ENCODE measurements around the gene RGPD5.
"Not testable (repeated sequence)": the region's sequence is repeated elsewhere in the genome, so short reads cannot be mapped to it uniquely, and the experiment has no call there.

DNA sequence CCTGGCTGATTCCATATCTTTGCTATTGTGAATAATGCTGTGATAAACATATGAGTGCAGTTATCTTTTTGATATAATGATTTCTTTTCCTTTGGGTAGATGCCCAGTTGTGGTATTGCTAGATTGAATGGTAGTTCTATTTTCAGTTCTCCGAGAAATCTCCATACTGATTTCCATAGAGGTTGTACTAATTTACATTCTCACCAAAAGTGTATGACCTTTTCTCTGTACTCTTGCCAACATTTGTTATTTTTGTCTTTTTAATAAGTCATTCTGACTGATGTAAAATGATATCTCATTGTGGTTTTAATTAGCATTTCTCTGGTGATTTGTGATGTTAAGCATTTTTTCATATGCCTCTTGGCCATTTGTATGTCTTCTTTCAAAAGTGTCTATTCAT, 88.0 kb downstream of the RGPD5 start:
- TF ChIP-seq, protein P1, sequence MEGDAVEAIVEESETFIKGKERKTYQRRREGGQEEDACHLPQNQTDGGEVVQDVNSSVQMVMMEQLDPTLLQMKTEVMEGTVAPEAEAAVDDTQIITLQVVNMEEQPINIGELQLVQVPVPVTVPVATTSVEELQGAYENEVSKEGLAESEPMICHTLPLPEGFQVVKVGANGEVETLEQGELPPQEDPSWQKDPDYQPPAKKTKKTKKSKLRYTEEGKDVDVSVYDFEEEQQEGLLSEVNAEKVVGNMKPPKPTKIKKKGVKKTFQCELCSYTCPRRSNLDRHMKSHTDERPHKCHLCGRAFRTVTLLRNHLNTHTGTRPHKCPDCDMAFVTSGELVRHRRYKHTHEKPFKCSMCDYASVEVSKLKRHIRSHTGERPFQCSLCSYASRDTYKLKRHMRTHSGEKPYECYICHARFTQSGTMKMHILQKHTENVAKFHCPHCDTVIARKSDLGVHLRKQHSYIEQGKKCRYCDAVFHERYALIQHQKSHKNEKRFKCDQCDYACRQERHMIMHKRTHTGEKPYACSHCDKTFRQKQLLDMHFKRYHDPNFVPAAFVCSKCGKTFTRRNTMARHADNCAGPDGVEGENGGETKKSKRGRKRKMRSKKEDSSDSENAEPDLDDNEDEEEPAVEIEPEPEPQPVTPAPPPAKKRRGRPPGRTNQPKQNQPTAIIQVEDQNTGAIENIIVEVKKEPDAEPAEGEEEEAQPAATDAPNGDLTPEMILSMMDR (IDR thresholded peaks at IDR 0.05): not testable (repeated sequence)
- not testable (repeated sequence) for TF ChIP-seq POLR2A (IDR thresholded peaks at IDR 0.05; ENCODE audit: low read depth)

Data from esophagus muscularis mucosa (tissue), 3 donors.